IMR-90 (cell line): ENCODE results near the gene ZFR2. TPM values are rescaled to one million over a fixed set of nuclear protein-coding genes. Genes with fewer than 3 reads are reported as not detected.

Source experiments
- ATAC-seq: fragments of 200-7000 bp; cut with Tn5 transposase; 2 replicates; pipeline ENCODE4 v1.9.1; 2020; ENCODE audit warnings: low read depth, mild to moderate bottlenecking, moderate library complexity
- BruUV-seq: library from RNA; stranded (reverse); fragments of 400-500 nt; replicated peaks from 2 replicates; lab custom pipeline; 2021; lab: Mats Ljungman, UMichigan
- CTCF ChIA-PET: fragments of 300-600 bp; formaldehyde crosslinking; extraction: SDS; loops from one replicate; lab custom pipeline; 2021; ENCODE audit warnings: antibody characterized with exemption; lab: Yijun Ruan, JAX
- POLR2A ChIA-PET: fragments of 300-600 bp; sonication (Branson Sonifier 250); formaldehyde crosslinking; loops from one replicate; lab custom pipeline; 2022; ENCODE audit warnings: antibody characterized with exemption; ENCODE audit not compliant: unreplicated experiment; lab: Charles Lee
- DNase-seq: peaks from one replicate; pipeline ENCODE4 v3.0.0; 2013
- H2AFZ ChIP-seq: replicated peaks from 2 replicates; pipeline ENCODE3; 2013; ENCODE audit warnings: low read length, mild to moderate bottlenecking; ENCODE audit not compliant: poor library complexity
- H2AK5ac ChIP-seq: 2 replicates; pipeline ENCODE4 v1.6.1; 2013; ENCODE audit warnings: low read depth, low read length, inconsistent platforms
- H2AK9ac ChIP-seq: replicated peaks from 2 replicates; pipeline ENCODE3; 2013; ENCODE audit warnings: mild to moderate bottlenecking, low read depth, low read length, moderate library complexity; ENCODE audit not compliant: poor library complexity
- H2BK120ac ChIP-seq: 2 replicates; pipeline ENCODE4 v1.6.1; 2013; ENCODE audit warnings: low read depth, low read length, inconsistent platforms
- H2BK15ac ChIP-seq: 3 replicates; pipeline ENCODE4 v1.6.1; 2013; ENCODE audit warnings: low read depth, low read length, inconsistent platforms
- H2BK20ac ChIP-seq: 2 replicates; pipeline ENCODE4 v1.6.1; 2013; ENCODE audit warnings: low read depth, mild to moderate bottlenecking, inconsistent platforms, low read length, moderate library complexity
- H2BK5ac ChIP-seq: 2 replicates; pipeline ENCODE4 v1.6.1; 2013; ENCODE audit warnings: mild to moderate bottlenecking, low read depth, low read length, inconsistent platforms; ENCODE audit not compliant: poor library complexity, severe bottlenecking
- H3K14ac ChIP-seq: replicated peaks from 2 replicates; pipeline ENCODE4 v1.6.1; 2013; ENCODE audit warnings: low read depth, low read length, inconsistent platforms
- H3K18ac ChIP-seq: 2 replicates; pipeline ENCODE4 v1.6.1; 2013; ENCODE audit warnings: low read depth, low read length, control low read depth
- H3K23ac ChIP-seq: 2 replicates; pipeline ENCODE4 v1.6.1; 2013; ENCODE audit warnings: low read depth, low read length, inconsistent platforms
- H3K27ac ChIP-seq: 2 replicates; pipeline ENCODE4 v1.5.1; 2013; ENCODE audit warnings: mild to moderate bottlenecking, control low read depth, low read length; ENCODE audit not compliant: insufficient read depth
- H3K27me3 ChIP-seq: 2 replicates; pipeline ENCODE4 v1.6.1; 2013; ENCODE audit warnings: low read length; ENCODE audit not compliant: control insufficient read depth, insufficient read depth
- H3K36me3 ChIP-seq: 2 replicates; pipeline ENCODE4 v1.6.1; 2013; ENCODE audit warnings: low read length, mixed read lengths; ENCODE audit not compliant: control insufficient read depth, insufficient read depth
- H3K4ac ChIP-seq: 2 replicates; pipeline ENCODE4 v1.6.1; 2013; ENCODE audit warnings: low read depth, low read length, inconsistent platforms
- H3K4me1 ChIP-seq: 2 replicates; pipeline ENCODE4 v1.6.1; 2013; ENCODE audit warnings: low read length, mixed read lengths; ENCODE audit not compliant: control insufficient read depth, insufficient read depth
- H3K4me2 ChIP-seq: 2 replicates; pipeline ENCODE4 v1.6.1; 2013; ENCODE audit warnings: low read depth, mild to moderate bottlenecking, control low read depth, low read length, moderate library complexity
- H3K4me3 ChIP-seq: 2 replicates; pipeline ENCODE4 v1.5.1; 2013; ENCODE audit warnings: low read depth, mild to moderate bottlenecking, control low read depth, low read length, moderate library complexity; ENCODE audit not compliant: insufficient read depth
- H3K56ac ChIP-seq: 2 replicates; pipeline ENCODE4 v1.6.1; 2013; ENCODE audit warnings: low read length, inconsistent platforms; ENCODE audit not compliant: insufficient read depth; ENCODE audit errors: extremely low read depth
- H3K79me1 ChIP-seq, 2 experiments: 2 replicates each; pipeline ENCODE4 v1.6.1; 2013; ENCODE audit warnings: low read length in 2 of 2, inconsistent platforms in 1 of 2, low read depth in 1 of 2
- H3K9ac ChIP-seq: 2 replicates; pipeline ENCODE4 v1.6.1; 2013; ENCODE audit warnings: low read depth, low read length, control low read depth
- H3K9me1 ChIP-seq: 2 replicates; pipeline ENCODE4 v1.6.1; 2013; ENCODE audit warnings: low read length, inconsistent platforms; ENCODE audit not compliant: insufficient read depth
- H3K9me3 ChIP-seq: 2 replicates; pipeline ENCODE4 v1.6.1; 2013; ENCODE audit warnings: low read length; ENCODE audit not compliant: control insufficient read depth, insufficient read depth
- H4K20me1 ChIP-seq: 2 replicates; pipeline ENCODE4 v1.6.1; 2013; ENCODE audit warnings: low read length, inconsistent platforms; ENCODE audit not compliant: insufficient read depth
- H4K5ac ChIP-seq: 2 replicates; pipeline ENCODE4 v1.6.1; 2013; ENCODE audit warnings: mild to moderate bottlenecking, low read depth, low read length, control low read depth
- H4K8ac ChIP-seq, 2 experiments: 2 replicates each; pipeline ENCODE4 v1.6.1; 2013; ENCODE audit warnings: low read depth in 2 of 2, low read length in 2 of 2, control low read depth in 1 of 2, inconsistent platforms in 1 of 2
- H4K91ac ChIP-seq: 2 replicates; pipeline ENCODE4 v1.6.1; 2013; ENCODE audit warnings: low read depth, low read length, inconsistent platforms; ENCODE audit not compliant: insufficient read depth
- BHLHE40 ChIP-seq: fragments of 150-350 bp; IDR thresholded peaks from 2 replicates; pipeline ENCODE4 v1.6.1; 2016; ENCODE audit warnings: mild to moderate bottlenecking, low read depth, low read length
- CEBPB ChIP-seq: IDR thresholded peaks from 2 replicates; pipeline ENCODE4 v1.6.1; 2012; ENCODE audit warnings: low read depth, low read length, improper control_type of control experiment
- CHD1 ChIP-seq: IDR thresholded peaks from 2 replicates; pipeline ENCODE4 v1.6.1; 2012; ENCODE audit warnings: low read depth, low read length, improper control_type of control experiment
- CTCF ChIP-seq: conservative IDR thresholded peaks from 2 replicates; pipeline ENCODE4 v1.5.1; 2012; ENCODE audit warnings: mild to moderate bottlenecking, low read depth, low read length, improper control_type of control experiment
- ELK1 ChIP-seq: fragments of 150-350 bp; IDR thresholded peaks from 2 replicates; pipeline ENCODE4 v1.6.1; 2016; ENCODE audit warnings: low read depth, mild to moderate bottlenecking, low read length, moderate library complexity, borderline replicate concordance
- FOS ChIP-seq: fragments of 150-350 bp; IDR thresholded peaks from 2 replicates; pipeline ENCODE4 v1.6.1; 2016; ENCODE audit warnings: low read depth, low read length
- MAFK ChIP-seq: IDR thresholded peaks from 2 replicates; pipeline ENCODE4 v1.6.1; 2012; ENCODE audit warnings: low read depth, low read length, improper control_type of control experiment
- MAZ ChIP-seq: IDR thresholded peaks from 2 replicates; pipeline ENCODE4 v1.6.1; 2012; ENCODE audit warnings: low read depth, mild to moderate bottlenecking, low read length, improper control_type of control experiment, moderate library complexity, borderline replicate concordance
- MXI1 ChIP-seq: IDR thresholded peaks from 2 replicates; pipeline ENCODE4 v1.6.1; 2012; ENCODE audit warnings: low read depth, mild to moderate bottlenecking, low read length, moderate library complexity, borderline replicate concordance
- NFE2L2 ChIP-seq: fragments of 150-350 bp; IDR thresholded peaks from 2 replicates; pipeline ENCODE4 v1.6.1; 2016; ENCODE audit warnings: low read depth, mild to moderate bottlenecking, low read length
- POLR2A ChIP-seq: IDR thresholded peaks from 2 replicates; pipeline ENCODE4 v1.6.1; 2012; ENCODE audit warnings: mild to moderate bottlenecking, low read depth, low read length
- RAD21 ChIP-seq: IDR thresholded peaks from 2 replicates; pipeline ENCODE4 v1.6.1; 2012; ENCODE audit warnings: low read length, improper control_type of control experiment
- RCOR1 ChIP-seq: IDR thresholded peaks from 2 replicates; pipeline ENCODE4 v1.6.1; 2012; ENCODE audit warnings: mild to moderate bottlenecking, low read length, improper control_type of control experiment; ENCODE audit not compliant: insufficient replicate concordance
- RFX5 ChIP-seq: IDR thresholded peaks from 2 replicates; pipeline ENCODE4 v1.8.0; 2012; ENCODE audit warnings: low read depth, mild to moderate bottlenecking, low read length, moderate library complexity
- SMC3 ChIP-seq: fragments of 150-350 bp; IDR thresholded peaks from 2 replicates; pipeline ENCODE4 v1.6.1; 2016; ENCODE audit warnings: low read depth, mild to moderate bottlenecking, antibody characterized with exemption, low read length, moderate library complexity
- USF2 ChIP-seq: fragments of 150-350 bp; IDR thresholded peaks from 2 replicates; pipeline ENCODE4 v1.6.1; 2017; ENCODE audit warnings: mild to moderate bottlenecking, antibody characterized with exemption, low read length, low read depth
- WGBS, 2 experiments: methylation state at CpG; one replicate each; pipeline versions ENCODE4 v1.1.5 to v1.1.7; 2013; ENCODE audit warnings: missing lambda C conversion rate in 2 of 2; ENCODE audit not compliant: insufficient read length in 1 of 2; ENCODE audit errors: extremely low coverage in 2 of 2; 5-methylcytosine and 5-hydroxymethylcytosine counted together
- dilution Hi-C: fragments of 300-500 bp; cut with HindIII; formaldehyde crosslinking; loops from one replicate; pipeline ENCODE4 v1.14.3; 2018; ENCODE audit warnings: low sequenced_read_pairs; ENCODE audit not compliant: unreplicated experiment
- in situ Hi-C: fragments of 300-500 bp; cut with MboI; formaldehyde crosslinking; loops from 3 replicates; pipeline ENCODE4 v1.14.3; 2019; ENCODE audit warnings: low sequenced_read_pairs, inconsistent platforms, mixed read lengths
- intact Hi-C: fragments of 100-400 bp; cut with micrococcal nuclease; formaldehyde crosslinking; loops from 2 replicates; pipeline ENCODE4 v1.10.0; 2022
- polyA plus RNA-seq, 3 experiments: library from polyadenylated mRNA; depleted of rRNA; stranded (reverse); fragments of >200 nt; gene quantifications; 2 replicates each; pipeline ENCODE4 v1.2.3, GENCODE V29; 2012; ENCODE audit warnings: low replicate concordance in 1 of 3
- total RNA-seq: library from RNA; depleted of rRNA; stranded (reverse); fragments of >200 nt; gene quantifications from 2 replicates; pipeline ENCODE4 v1.2.3, GENCODE V29; 2012

ZFR2 gene
- total and polyA plus RNA-seq, 2 of the 4 experiments (the other 2 are of a cell fraction): 0.19 TPM; not detected in 1

- H2BK20ac ChIP-seq: no peak overlapping the region
- H4K5ac ChIP-seq: no peak overlapping the region
- dilution Hi-C loops (no loop called here), in situ Hi-C loops (no loop called here), intact Hi-C loops (no loop called here)
- H2AK5ac ChIP-seq: no peak overlapping the region
- no peak for TF ChIP-seq RCOR1
- no peak for TF ChIP-seq CTCF
- no peak for TF ChIP-seq MAZ
- TF ChIP-seq RFX5: no peak
- no peak for TF ChIP-seq USF2
- no peak for TF ChIP-seq BHLHE40
- no peak for TF ChIP-seq ELK1
- TF ChIP-seq CEBPB: no peak
- no peak for TF ChIP-seq POLR2A
- no peak for TF ChIP-seq RAD21
- no peak for TF ChIP-seq MXI1
- TF ChIP-seq SMC3: no peak
- TF ChIP-seq NFE2L2: no peak
- no peak for TF ChIP-seq FOS
- TF ChIP-seq CHD1: no peak
- no peak for TF ChIP-seq MAFK
- H2AK9ac ChIP-seq: no peak overlapping the region
- WGBS, 2 experiments: 80% methylated on average over 5 of the region's 7 CpGs; no CpG with 5 or more reads in 1 of the 2 experiments
- no peak overlapping the region for H3K4me3 ChIP-seq
- H3K4me1 ChIP-seq: no peaks in the 10 kb centered on the region
- H3K27me3 ChIP-seq: 0 out of 2 replicates have a peak, but pooled peaks cover 2% of the 10 kb centered on the region
- H4K91ac ChIP-seq: no peak overlapping the region
- no peak overlapping the region for H3K27ac ChIP-seq
- H3K9me3 ChIP-seq: no peaks in the 10 kb centered on the region
- no TSS peak for BruUV-seq
- H3K14ac ChIP-seq: no peak overlapping the region
- POLR2A ChIA-PET: interaction anchor here (0.6 kb wide), 1 partner anchor 48 kb away, joined by 11 read pairs; no protein-coding TSS in a partner anchor
- H4K8ac ChIP-seq: no peak overlapping the region
- H3K9ac ChIP-seq: no peak overlapping the region
- H3K56ac ChIP-seq: no peak overlapping the region
- H3K4me2 ChIP-seq: no peak overlapping the region
- H2AFZ ChIP-seq: no peak overlapping the region
- no peak overlapping the region for H2BK5ac ChIP-seq
- no peak overlapping the region for H3K18ac ChIP-seq
- no peaks in the 10 kb centered on the region for H4K20me1 ChIP-seq
- CTCF ChIA-PET: no interaction called here
- peaks cover 5 to 9% of the 10 kb centered on the region in 2 experiments; a peak in 2 of 4 replicates for H3K79me1 ChIP-seq
- H3K23ac ChIP-seq: no peak overlapping the region
- H3K9me1 ChIP-seq: no peaks in the 10 kb centered on the region
- H3K4ac ChIP-seq: no peak overlapping the region
- ATAC-seq (no peak), DNase-seq (no peak)
- H2BK120ac ChIP-seq: no peak overlapping the region
- no peak overlapping the region for H2BK15ac ChIP-seq
- peaks cover 27% of the 10 kb centered on the region for H3K36me3 ChIP-seq
Measured at GRCh38 chr19:3768748-3769099, 100.1 kb downstream of the ZFR2 start.
